ENCODE data around the gene IL19.

Gene IL19

DNA sequence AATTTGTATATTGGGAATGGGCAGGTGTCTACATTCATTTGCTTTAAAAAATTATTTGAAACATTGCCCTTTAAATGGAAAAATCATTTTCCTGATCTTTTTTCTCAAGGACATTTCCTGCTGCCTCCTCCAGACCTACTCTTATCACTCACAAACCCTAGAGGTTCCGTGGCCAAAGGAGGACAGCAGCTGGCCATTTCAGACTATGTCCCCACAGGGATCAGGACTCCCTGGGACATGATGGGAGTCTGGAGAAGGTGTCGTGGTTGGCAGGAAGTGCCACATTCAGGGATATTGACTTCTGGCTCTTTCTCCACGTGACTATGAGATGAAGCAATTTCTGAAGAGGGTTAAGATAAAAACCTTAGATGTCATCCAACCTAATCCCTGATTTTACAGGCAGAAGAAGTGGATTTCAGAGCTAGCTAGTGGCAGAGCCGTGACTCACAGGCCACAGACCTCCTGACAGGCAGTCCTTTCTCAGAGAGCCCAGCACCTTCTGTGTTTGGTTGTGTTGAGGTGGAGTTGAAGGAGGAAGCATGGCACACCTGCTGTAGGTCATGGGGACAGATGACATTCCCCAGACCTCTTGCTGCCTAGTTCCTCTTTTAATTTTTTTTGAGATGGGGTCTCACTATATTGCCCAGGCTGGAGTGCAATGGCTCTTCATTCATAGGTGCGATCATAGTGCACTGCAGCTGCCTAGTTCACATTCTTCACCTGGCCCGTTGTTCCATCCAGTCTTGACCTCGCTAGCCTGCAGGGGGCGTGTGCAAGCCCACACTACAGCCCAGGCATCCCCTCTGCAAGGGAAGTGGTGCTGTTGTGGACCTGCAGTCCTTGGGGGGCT is 27.2 kb downstream of the IL19 start:
- in situ Hi-C loops (cut with HindIII; ENCODE audit: low sequenced_read_pairs), result no loop called here

DNA sequence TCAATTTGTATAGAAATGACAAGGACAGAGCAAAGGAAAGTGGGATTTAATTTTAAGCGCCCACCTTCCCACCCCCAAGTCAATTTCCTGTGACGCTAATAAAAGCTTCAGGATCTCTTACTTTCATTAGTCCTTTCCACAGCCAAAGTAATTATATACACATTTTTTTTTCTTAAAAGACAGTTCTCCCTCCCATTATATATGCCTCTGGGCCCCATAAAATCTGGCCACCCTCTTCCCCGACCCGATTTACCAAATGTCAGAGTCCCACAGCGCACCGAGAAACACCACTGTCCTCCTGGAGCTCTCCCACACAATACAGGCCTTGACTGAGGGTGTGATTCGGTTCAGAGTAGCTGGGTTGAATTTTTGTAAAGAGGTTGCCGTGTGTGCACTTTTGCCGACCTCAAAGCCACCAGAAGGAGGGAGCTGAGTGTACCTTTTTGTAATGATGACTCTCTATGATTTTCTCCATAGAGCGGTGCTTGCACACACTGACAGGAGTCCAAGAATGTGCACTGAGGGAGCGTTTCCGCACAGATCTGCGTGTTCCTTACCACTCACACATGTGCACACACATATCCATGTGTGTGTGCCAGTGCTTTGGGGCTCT is 27.9 kb downstream of the IL19 start:
- in situ Hi-C loops (cut with HindIII; ENCODE audit: low sequenced_read_pairs), result no loop called here

DNA sequence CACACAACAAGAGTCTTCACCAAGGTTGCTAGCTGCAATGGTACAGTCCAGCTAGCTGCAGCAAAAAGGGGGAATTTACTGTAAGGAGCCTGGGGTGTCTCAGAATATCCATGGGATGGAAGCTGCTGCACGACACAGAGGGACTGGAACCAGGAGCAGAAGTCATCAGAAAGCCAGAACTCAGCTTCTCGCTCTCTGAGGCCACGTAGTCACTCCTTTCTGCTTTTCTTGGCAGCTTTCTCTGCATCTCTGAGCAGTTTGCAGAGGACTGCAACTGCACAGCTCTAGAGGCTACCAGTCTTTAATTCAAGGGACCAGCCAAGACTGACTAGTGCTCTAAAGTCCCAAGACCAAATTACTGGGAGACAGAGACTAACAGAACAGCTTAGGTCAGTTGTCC is 28.7 kb downstream of the IL19 start:
- in situ Hi-C loops (cut with HindIII; ENCODE audit: low sequenced_read_pairs), result no loop called here

DNA sequence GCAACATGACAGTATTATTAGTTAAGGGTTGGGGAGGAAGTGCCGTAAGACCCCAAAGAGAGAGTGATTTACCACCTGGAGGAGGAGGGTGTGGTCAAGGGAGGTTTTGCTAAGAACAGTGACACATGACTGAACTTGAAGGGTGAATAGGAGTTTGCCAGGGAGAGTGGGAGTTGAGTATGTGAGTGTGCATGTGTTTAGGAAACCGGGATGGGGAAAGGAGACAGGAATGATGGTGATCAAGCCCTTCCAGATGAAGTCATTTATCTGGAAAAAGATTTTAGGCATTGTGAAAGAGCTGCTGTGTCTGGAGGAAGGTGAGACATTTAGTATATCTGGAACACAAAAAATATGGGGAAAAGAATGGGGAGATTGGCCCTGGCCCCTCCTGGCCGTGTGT is 29.8 kb downstream of the IL19 start:
- in situ Hi-C loops (cut with HindIII; ENCODE audit: low sequenced_read_pairs), result no loop called here

DNA sequence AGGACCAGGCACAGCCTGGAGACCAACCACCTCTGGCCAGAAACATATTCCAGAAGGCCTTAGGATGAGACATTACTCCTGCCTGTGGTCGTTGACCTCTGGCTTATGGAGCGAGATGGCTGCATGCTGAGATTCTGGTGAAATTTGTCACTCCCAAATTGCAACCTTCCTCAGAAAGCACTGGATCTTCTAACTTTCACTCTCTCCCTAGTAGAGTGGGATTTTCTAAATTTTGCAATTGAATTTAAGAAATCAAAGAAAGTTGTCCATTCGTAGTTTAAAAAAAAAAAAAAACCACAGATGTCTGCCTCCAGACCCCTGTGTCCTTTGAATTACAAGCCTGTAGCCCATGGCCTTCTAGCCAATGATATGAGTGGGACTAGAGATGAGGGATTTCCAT is 30.3 kb downstream of the IL19 start:
- in situ Hi-C loops (cut with HindIII; ENCODE audit: low sequenced_read_pairs), result no loop called here

DNA sequence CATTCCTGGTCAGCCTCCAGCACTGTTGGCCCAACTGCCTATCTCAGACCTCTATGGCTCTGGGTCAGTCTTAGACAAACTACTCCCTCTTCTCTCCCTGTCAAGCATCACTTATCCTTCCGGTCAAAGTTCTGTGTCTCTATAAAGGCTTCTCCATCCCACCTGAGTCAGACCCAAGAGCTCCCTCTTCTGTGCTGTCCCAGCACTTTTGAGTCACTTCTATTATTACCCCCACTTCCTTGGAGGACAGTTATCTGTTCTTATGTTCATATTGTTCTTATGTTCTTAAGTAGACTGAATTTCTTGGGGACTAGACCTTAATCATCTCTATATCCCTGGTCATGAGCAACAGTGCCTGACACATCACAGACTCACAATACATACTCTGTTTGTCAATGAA is 30.9 kb downstream of the IL19 start:
- in situ Hi-C loops (cut with HindIII; ENCODE audit: low sequenced_read_pairs), result no loop called here

DNA sequence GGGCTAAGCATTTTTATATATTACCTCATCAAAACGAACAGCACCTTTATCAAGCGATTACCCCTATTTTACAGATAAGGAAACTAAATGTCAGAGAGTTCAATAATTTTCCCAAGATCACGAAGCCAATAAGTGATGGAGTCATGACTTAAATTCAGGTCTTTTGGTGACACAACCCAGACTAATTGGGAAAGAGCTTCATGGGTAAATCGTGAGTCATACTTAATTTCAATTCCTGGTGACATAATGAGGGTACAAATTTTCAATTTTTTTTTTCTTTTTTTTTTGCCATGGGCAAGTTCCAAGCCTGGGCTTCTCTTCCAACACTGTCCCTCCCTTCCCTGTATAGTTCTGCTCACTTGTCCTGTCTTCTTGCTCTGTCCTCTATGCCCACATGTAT is 31.8 kb downstream of the IL19 start:
- in situ Hi-C loops (cut with HindIII; ENCODE audit: low sequenced_read_pairs), result no loop called here

DNA sequence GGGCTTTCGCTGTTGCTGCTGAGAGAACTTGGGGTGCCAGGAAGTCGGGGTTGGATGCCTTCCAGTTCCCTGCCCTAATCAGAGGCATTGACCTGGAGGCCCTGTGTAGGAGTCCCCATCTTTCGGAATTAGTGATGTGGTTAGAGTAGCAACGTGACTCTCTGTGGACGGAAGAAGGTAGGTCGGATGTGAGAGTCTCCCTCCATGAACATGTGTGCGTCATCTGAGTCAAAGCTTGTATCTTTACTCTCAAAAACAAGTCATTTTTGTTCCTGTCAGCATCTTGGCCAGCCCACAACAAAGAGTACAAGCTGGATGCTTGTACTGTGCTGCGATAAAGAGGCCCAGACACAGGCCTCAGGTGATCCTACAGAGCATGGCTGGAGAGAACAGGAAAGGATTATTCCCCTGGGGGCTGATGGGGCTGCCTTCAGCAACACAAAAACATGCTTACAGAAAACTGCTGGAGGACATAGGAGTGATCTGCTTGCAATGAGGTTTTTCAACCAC is 32.7 kb downstream of the IL19 start:
- in situ Hi-C loops (cut with HindIII; ENCODE audit: low sequenced_read_pairs), result no loop called here

DNA sequence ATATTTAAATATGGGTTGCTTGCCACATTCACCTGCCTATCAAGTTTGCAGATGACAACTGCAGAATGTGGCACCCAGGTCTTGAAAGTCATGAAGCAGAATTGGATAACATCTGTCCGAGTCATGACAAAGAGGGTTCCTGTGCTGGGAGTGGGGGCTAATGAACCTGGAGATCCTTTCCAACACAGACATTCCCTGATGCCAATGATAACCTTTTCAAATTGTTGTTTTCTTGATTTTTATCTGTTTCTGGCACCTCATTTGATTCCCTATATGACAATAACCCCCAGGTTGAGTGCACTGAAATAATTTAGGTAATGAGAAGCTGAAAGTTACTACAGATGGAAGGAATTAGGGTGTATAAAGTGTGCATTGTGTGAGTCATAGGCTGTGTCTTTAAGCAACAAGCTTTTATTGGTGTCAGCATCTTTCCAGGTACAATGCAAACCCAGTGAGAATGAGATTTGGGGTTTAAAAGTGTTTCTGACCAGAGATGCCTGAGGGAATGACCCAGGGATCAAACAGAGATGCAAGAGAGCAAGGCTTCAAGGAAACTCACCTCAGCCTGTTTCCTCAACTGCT is 33.7 kb downstream of the IL19 start:
- in situ Hi-C loops (cut with HindIII; ENCODE audit: low sequenced_read_pairs), result no loop called here

DNA sequence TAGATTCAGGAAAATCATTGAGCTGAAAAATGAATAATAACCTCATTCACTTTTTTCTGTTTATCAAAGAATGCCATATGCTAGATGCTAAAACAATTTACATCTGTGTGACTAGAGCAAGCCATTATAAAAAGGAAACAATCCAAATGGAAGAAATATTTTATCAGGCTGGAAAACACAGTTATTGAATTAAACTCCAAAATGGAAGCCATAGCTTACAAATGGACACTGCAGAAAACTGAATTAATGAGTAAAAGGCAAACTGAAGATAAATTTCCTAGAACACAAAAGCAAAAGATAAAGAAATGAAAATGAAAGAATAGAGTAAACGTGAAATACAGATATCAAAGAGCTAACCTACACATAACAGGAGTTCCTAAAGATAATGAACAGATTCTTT is 34.8 kb downstream of the IL19 start:
- in situ Hi-C loops (cut with HindIII; ENCODE audit: low sequenced_read_pairs), result loop anchor here (5.0 kb wide), 1 partner anchor 48 kb away; no protein-coding TSS in a partner anchor

DNA sequence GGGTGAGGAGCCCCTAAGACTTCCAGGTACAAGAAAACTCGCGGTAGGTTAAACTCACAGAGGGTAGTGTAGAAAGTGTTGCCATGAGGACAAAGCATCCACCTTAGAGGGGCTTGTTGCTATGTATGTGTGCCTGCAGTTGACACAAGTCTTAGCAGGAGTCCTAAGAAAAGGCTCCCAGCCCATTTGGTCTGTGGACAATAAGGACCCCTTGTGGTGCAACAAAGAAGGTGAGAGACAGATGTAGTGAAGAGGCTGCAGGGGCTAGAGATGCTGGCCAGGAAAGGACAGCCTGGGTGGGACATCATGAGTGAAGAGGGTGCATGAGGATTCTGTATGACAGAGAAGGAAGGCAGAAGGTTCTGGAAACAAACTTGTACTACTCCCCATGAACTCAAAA is 38.0 kb downstream of the IL19 start:
- in situ Hi-C loops (cut with HindIII; ENCODE audit: low sequenced_read_pairs), result loop anchor here (5.0 kb wide), 1 partner anchor 51 kb away; no protein-coding TSS in a partner anchor

DNA sequence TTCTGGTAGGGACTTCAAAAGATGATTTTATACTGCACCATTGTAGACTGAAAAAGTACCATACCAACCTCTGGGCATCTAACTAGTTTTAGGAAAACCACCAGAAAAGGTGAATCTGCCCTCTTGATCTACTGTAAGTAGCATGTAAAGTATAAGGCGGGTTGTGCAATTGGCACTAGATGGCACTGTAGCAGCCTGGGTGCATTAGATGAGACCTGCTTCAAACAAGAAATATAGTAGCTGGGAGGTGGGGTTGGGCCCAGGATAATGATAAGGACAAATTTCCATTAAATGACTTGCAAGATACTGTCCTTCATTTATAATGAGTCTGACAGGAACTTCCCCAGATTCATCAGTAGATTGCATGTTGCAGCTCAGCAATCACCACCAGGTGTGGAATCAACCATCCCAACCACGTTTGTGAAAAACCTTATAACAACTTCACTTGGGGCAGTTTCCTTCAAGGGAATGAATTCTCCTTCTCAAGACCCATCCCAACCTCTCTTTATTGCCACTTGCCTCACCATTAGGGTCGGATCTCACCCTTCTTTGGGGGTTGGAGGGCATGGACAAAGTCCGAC is 39.0 kb downstream of the IL19 start:
- in situ Hi-C loops (cut with HindIII; ENCODE audit: low sequenced_read_pairs), result loop anchor here (5.0 kb wide), 1 partner anchor 52 kb away; no protein-coding TSS in a partner anchor

DNA sequence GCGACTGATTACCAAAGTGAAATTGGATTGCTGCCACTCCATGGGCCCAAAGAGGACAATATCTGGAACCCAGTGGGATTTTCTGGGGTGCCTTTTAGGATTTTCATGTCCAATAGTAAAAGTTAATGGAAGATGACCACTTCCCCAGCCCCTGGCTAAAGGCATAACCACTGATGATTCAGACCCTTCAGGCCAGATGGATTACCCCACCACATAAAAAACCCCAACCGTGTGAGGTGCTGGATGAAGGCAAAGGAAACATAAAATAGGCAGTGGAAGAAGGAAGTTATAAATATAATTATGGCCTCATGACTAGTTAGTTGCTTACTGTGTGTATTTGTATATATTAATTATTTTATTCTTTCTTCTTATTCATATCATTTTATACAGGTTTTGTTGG is 41.9 kb downstream of the IL19 start:
- in situ Hi-C loops (cut with HindIII; ENCODE audit: low sequenced_read_pairs), result no loop called here

DNA sequence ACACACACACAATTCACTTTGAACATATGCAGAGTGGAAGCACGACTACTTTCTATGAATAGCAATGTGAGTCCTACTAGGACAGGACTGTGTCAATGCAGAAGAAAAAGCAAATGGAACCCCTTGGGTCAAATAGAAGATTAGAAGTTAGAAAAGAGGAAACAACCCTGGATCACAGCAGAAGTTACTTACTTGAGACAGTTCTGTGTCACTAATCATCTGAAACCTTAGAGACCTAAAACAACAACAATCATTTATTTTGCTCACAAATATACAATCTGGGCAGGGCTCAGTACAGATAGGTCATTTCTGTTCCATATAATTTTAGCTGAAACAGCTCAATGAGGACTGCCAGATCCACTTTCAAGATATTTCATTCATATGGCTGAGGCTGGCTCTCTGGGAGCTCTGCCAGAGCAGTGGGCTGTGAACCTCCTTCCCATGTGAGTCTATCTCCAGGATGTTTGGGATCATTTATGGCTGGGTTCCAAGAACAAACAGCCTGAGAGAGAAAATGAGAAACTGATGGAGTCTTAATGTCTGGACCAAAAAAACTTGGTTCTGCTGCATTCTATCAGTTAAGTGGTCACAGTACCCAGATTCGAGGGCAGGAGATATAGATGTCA is 44.3 kb downstream of the IL19 start:
- in situ Hi-C loops (cut with HindIII; ENCODE audit: low sequenced_read_pairs), result no loop called here

DNA sequence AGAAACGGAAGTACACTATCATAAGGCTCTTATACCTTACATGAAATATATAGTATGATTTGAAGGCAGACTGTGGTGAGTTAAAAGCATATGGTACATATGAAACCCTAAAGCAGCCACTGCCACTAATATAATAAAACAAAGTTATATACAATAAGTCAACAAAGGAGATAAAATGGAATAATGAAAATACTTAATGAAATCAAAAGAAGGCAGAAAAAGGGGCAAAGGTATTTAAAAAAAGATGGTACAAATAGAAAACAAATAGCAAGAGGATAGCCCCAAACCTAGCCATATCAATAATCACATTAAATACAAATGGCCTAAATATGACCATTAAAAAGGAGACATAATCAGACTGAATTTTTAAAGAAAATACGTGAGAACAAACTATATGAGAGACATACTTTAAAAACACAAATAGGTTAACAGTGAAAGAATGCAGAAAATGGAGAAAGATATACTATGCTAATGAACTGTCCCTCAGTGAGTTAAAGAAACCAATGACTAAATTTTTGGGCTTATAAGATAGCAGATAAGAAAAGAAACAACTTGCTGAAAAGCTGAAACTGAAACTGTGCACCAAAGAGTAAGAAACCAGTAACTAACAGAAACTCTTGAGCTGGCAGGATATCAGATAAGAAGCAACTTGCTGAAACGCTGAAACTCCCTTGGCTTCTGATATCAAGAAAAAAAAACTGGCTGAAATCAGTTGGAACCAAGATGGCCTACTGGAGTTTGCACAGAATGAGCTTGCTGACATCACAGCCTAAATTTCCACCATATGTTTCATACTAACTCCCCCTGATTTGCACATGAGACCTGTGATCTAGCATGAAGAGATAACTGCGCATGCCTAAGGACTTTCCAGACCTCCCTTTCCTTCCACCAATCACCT is 46.1 kb downstream of the IL19 start:
- in situ Hi-C loops (cut with HindIII; ENCODE audit: low sequenced_read_pairs), result no loop called here

DNA sequence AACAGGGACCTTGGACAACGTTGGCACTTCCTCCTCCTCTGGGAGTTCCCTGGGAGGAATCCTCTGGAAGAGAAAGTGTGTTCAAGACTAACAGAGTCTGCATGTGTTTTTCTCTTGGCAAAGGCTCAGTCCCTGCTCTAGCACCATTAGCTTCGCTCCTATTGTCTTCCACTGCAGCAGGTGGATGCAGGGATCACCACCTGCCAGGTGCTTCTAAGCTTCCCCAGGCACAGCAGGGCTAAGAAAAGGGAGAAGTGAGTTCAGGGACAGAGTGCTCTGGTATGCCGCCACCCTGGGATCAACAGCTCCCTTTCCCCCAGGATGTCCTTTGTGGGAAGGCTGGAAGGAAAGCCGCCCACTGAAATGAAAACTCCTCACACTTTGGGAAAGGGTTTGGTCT is 50.9 kb downstream of the IL19 start:
- in situ Hi-C loops (cut with HindIII; ENCODE audit: low sequenced_read_pairs), result no loop called here

DNA sequence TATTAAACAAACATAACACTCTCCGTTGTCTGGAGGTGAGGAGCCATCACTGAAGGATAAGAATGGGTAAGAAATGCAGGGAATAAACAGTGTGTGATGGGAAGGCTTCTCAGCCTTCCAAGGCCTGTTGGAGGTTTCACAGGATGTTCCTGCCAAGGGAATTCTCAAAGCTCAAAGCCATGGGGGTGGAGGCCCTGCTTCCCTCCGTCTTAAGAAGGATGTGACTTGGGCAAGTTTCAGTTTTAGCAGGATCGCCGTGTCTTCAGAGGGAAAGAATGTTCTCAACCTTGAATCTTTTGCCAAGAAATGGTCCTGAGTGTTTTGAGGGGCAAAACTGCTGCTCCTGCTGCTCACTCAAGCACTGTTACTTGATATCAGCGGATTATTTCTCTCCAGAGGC is 53.2 kb downstream of the IL19 start:
- in situ Hi-C loops (cut with HindIII; ENCODE audit: low sequenced_read_pairs), result no loop called here

DNA sequence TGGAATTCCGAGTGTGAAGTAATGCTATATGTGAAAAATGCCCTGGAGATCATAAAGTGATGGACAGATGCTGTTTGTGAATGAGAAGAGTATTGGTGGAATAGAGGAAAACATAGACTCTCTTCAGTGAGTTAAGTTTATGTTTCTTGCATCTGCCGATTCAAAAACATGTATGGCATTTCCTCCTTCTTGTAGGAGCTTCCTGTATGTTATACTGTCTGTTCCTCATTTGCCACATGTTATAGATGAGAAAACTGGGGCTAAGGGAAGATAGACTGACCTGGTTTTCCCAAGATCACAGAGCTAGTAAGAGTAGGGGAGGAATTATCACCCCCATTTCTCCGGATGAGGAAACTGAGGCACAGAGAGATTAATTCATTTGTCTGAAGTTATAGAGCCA is 53.8 kb downstream of the IL19 start:
- in situ Hi-C loops (cut with HindIII; ENCODE audit: low sequenced_read_pairs), result no loop called here

DNA sequence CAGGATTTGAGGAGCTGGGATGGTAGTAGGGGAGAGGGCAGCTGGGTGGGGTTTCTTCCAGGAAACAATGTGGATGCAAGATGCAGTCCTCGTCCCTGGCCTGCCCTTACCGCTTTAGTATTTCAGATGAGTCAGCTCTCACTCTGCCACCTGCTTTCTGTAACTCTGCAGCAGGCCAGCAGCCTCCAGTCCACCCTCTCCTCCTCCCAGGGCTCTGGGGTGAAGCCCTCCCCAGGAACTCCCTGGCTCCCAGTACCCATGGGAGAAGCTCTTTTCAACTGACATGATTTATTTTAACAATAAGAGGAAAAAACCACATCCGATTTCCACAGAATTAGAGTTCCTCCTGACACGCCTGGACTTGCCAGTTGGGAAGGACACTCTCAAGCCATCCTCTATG is 55.8 kb downstream of the IL19 start:
- in situ Hi-C loops (cut with HindIII; ENCODE audit: low sequenced_read_pairs), result no loop called here

DNA sequence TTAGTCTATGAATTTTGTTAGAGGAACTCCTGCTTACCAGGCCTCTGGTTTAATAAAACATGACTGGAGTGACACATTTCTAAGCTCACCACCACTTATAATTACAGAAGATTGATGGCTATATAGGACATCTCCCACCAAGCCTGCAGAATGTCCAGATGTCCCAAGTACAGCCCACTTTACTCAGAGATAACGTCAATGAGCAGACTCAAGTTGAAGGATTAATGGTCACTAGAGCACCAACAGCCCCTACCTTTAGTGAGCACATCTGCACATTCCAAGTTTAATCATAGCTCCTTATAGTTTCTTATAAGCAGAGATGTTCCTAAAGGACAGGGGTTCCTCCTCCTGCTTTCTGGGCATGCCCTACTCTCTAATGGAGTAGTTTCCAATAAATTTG is 57.5 kb downstream of the IL19 start:
- in situ Hi-C loops (cut with HindIII; ENCODE audit: low sequenced_read_pairs), result no loop called here
